Spleen (tissue), 7 donors: ENCODE results near the gene RIPOR2.

Experiments
- POLR2A ChIP-seq, 3 donors: fragments of 450-650 bp; IDR thresholded peaks; one replicate each; pipeline ENCODE4 v1.5.1; 2017; ENCODE audit warnings: antibody characterized with exemption in 3 of 3, mild to moderate bottlenecking in 1 of 3
- POLR2AphosphoS5 ChIP-seq, 3 donors: sonication (generic); formaldehyde crosslinking; IDR thresholded peaks; one replicate each; pipeline ENCODE4 v1.5.1; 2017; ENCODE audit warnings: antibody characterized with exemption in 3 of 3
- TF ChIP-seq, protein P1 (sequence below), 11 experiments: fragments of 200-600 bp in 7 of 11; fragments of 450-650 bp in 4 of 11; sonication (generic) in 4 of 11; IDR thresholded peaks in 8 of 11; conservative IDR thresholded peaks in 3 of 11; 1 replicate in 7 of 11; 2 replicates in 4 of 11; pipeline versions ENCODE4 v1.4.0 to v1.8.0; 2016 to 2021; ENCODE audit warnings: antibody characterized with exemption in 11 of 11, inconsistent platforms in 4 of 11, mild to moderate bottlenecking in 1 of 11
- donor health status: DM: no; HTN: no; CAD: no; lungs with moderate emphysema.
- donor health status: DM: no; HTN: no; CAD: no.
- donor health status: DM: no; HTN: no; CAD: no.

DNA sequence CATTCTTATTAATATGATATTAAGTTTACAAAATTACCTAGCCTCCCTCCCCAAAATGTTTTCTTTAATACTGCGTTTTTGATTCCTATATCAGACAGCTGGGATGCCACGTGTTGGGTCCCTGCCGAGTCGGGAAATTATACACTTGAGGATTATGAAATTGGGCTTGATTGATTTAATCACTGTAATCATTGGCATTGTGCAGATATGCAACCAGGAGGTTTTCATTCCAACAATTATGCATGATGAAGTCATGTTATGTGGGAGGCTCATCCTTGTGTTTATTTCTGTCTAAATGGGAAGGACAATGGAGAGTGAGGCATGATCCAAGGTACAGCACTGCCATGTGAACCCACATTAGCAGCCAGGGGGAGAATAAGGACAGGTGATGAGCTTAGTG lies 30.6 kb upstream of the RIPOR2 start:
- TF ChIP-seq, protein P1, sequence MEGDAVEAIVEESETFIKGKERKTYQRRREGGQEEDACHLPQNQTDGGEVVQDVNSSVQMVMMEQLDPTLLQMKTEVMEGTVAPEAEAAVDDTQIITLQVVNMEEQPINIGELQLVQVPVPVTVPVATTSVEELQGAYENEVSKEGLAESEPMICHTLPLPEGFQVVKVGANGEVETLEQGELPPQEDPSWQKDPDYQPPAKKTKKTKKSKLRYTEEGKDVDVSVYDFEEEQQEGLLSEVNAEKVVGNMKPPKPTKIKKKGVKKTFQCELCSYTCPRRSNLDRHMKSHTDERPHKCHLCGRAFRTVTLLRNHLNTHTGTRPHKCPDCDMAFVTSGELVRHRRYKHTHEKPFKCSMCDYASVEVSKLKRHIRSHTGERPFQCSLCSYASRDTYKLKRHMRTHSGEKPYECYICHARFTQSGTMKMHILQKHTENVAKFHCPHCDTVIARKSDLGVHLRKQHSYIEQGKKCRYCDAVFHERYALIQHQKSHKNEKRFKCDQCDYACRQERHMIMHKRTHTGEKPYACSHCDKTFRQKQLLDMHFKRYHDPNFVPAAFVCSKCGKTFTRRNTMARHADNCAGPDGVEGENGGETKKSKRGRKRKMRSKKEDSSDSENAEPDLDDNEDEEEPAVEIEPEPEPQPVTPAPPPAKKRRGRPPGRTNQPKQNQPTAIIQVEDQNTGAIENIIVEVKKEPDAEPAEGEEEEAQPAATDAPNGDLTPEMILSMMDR (IDR thresholded peaks at IDR 0.05 in 8 of 11, conservative IDR thresholded peaks at IDR 0.05 in 3 of 11): no peak
- no peak for TF ChIP-seq POLR2A (IDR thresholded peaks at IDR 0.05)
- no peak for TF ChIP-seq POLR2AphosphoS5 (IDR thresholded peaks at IDR 0.05)
